HK-2 (cell line): Measurements from ENCODE around the gene GBA3.

Source experiments
- DNase-seq: peaks from one replicate; pipeline ENCODE4 v3.0.0-alpha.2; 2018; ENCODE audit not compliant: unreplicated experiment

GBA3 gene

DNA sequence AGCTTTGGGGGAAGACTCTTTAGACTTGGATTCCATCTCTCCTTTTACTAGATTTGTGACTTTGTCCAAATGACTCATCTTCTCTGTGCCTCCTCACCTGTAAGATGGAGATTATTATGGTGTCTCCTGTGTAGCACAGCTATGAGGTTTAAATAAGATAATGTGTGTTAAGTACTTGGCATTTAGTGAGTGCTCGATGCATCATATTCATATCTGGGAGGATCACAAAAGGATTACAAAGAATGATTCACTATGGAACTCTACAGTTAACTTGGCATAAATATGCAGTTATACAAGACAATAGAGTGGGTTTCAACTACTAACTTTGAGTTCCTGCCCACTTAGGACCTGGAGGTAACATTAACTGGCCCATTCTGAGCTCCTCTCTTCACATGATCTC is 2.3 kb downstream of the GBA3 start:
- DNase-seq, result no peak

DNA sequence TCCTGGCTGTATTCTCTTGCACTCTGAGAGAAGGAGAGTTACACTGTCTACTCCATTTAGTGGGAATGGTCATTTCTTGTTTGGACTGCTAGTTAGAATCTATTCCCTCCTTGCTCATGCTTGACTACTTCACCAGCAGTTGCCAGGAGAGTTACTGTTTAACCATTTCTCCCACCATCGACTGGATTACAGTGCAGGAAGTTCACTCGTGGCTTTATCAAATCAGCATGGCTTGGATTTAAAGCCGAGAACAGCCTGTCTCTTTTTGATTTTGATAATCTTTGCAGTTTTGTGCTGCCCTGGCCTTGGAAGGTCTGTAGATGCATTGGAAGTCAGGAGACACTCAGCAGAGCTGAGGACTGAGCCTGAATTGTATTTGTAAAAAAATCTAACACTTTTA is 3.2 kb downstream of the GBA3 start:
- peak; percentile 31 for DNase-seq

- DNase-seq, result no peak
These were observed 11.2 kb downstream of the GBA3 start for GRCh38 chr4:22703912-22704311.

DNA sequence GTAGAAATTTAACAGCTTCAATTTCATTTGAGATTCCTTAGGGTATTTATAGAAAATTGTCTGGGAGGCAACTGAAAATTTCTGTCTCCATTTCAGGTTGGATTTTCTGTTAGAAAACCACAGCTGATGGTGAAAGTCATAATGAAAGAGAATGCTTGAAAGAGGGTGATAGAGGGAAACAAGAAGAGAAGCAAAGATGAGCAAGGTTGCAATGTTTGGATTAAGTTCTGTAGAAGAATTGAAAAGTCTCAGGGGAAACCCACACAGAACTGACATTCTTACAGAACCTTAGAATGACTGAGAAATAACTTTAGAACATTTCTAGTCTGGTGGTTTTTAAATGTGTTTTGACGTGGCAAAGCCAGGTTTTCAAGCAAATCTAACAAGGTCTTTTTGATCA is 14.7 kb downstream of the GBA3 start:
- DNase-seq, result no peak

DNA sequence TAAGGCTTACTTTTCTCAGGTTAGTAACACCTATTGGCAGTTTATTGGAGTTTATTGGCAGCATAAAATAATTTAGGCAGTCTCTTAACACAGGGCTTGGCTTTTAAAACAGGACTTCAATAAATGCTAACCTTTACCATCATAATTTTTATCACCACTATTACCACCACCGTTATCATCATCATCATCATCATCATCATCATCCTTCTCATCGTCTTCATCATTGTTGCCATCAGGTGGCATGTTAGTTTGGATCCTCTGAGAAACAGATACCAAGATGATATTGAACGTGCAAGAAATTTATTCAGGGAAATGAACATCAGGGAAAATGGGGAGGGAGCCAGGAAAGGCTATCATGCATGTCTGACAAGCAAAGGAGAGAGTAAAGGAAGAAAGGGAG is 16.2 kb downstream of the GBA3 start:
- DNase-seq, result no peak

GRCh38 chr4:22712105-22712504 is 19.4 kb downstream of the GBA3 start:
- no peak for DNase-seq

- no peak for DNase-seq
These were observed 19.8 kb downstream of the GBA3 start for GRCh38 chr4:22712529-22712928.

DNA sequence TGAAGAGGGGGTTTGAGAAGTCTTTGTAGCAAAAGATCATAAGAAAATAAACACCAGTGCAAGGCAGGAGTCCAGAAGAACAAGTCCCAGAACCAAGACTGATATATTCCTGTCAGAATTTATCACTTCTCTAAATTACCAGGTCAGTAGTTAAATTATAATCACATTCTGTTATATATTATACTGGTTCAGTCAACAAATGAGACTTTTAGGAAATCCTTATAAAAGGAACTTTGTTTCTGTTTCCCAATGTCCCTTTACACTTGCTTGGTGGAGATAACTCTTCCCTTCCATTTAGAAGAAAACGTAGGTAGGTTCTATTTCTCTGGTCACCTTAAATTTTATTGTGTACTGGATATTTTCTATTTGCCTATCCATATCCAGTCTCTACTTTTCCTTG is 21.1 kb downstream of the GBA3 start:
- no peak for DNase-seq

DNA sequence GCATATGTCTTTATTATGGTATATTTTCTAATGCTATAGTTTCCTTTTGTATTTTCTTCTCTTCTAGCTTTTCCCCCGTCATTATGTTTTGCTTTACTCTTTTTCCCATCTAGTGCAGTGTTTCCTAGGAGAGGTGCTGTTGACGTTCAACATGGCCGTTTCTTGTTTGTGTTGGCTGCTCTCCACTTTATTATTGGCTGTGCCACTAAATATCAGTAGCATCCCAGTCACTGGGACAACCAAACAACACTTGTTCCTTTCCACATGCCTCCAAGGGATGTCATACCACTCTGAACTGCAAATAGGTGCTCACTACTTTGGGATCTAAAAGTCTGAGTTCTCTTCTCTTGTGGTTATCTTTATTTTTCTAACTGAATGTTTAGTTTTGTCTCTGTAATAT is 26.5 kb downstream of the GBA3 start:
- DNase-seq, result no peak

DNA sequence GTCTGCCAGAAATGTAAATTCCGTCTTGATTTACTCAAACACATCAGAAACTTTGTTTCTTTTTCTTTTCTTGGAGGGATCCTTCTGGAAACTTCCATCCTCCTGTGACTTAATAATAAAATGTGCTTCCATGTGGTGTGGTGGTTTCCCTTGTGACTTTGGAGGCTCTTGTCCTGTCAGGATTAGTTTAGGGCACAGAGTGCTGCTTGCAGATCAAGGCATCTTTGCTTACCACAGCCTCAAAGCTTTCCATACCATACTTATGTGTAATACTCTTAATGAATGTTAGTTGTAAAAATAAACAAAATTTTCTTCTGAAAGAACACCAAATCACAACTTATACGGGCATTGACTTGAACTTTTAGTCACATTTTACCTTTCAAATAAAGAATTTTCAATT is 27.4 kb downstream of the GBA3 start:
- no peak for DNase-seq

DNA sequence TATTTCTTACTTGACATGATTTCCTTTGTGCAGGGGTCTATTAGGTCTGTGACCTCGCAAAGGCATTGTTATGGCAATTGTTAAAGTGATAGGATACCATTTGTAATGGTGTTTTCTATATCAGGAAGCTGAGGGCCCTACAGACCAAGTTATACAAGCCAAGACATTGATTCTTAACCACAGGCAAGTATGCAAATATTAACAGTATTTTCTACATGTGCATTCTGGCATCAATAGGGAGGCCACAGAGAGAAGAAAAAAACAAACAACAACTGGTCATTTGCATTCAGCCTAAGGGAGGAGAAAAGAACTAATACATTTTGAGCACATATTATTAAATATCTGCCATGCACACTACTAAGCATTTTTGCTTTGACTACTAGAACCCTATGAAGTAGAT is 28.5 kb downstream of the GBA3 start:
- no peak for DNase-seq

DNA sequence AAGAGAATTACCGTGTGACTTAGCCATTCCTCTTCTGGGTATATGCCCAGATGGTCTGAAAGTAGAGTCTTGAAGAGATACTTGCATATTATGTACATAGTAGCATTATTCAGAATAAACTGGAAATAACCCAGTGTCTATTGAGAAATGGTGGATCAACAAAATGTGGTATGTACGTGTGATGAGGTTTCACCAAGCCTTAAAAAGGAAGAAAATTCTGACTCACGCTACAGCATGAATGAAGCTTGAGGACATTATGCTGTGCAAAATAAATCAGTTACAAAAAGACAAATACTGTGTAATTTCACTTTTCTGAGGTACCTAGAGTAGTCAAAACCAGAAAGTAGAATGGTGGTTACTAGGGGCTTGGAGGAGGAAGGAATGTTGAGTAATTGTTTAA is 37.3 kb downstream of the GBA3 start:
- no peak for DNase-seq

DNA sequence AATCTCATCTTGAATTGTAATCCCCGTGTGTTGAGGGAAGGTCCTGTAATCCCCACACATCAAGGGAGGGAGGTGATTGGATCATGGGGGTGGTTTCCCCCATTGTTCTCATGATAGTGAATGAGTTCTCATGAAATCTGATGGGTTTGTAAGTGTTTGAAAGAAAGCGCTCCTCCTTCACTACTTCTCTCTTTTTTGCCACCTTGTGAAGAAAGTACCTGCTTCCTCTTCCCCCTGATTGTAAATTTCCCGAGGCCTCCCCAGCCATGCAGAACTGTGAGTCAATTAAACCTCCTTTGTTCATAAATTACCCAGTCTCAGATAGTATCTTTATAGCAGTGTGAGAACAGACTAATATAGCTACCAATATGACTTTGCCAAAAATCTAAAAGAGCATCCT is 41.1 kb downstream of the GBA3 start:
- DNase-seq, result no peak

DNA sequence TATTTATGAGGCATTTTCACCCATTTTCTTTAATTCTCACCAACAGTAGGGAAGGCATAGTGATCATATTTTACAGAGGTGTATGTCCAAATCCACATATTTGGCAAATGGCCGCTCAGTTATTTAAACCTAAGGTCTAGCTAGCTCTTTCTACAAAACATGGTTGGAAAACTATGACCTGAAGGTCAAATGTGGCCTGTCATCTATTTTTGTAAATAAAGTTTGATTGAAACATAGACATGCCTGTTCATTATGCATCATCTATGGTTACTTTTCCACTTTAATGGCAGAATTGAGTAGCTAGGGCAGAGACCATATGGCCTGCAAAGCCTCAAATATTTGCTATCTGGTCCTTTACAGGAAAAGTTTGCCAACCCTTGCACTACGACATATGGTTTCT is 44.2 kb downstream of the GBA3 start:
- no peak for DNase-seq

DNA sequence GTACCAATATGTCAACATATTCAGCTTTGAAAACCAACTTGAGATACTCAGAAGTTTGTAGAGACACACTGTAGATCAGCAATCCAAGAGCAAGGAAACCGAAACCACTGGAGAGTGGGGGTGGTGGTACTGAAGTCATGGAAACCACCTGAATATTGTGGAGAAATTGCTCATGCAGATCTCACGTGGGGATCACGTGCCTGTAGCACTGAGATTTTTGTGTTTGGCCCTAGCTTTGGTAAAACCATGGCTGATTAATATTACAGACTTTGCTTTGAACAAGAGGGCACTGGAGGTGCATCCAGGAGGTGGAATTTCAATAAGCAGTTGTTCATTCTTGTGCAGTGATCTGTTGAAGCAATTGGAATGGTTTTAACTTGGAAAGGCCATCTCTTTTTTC is 47.2 kb downstream of the GBA3 start:
- DNase-seq, result peak; percentile 14

- no peak for DNase-seq
These were observed 49.0 kb downstream of the GBA3 start for GRCh38 chr4:22741744-22742143.

GRCh38 chr4:22743290-22743689 is 50.6 kb downstream of the GBA3 start:
- no peak for DNase-seq

DNA sequence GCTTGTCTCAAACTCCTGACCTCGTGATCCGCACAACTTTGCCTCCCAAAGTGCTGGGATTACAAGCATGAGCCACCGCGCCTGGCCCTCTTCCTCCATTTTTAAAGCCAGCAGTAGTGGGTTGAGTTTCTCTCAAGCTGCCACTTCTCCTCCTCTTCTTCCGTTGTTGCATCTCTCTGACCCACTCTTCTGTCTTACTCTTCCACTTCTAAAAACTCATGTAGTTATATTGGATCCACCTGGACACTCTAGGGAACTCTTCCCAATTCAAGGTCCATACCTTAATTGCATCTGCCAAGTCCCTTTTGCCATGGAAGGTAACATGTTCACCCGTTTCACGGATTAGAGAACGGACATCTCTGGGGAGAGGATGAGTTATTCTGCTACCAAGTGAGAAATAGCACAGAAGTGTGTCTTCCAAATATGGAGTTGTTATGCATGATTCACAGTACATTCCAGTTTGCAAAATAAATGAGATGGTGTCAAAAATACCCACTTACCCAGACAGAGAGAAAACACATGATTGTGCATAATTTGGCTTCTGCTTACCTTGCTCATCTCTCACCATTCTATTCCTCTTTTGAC is 51.8 kb downstream of the GBA3 start:
- no peak for DNase-seq

GRCh38 chr4:22745234-22745633 is 52.5 kb downstream of the GBA3 start:
- no peak for DNase-seq

DNA sequence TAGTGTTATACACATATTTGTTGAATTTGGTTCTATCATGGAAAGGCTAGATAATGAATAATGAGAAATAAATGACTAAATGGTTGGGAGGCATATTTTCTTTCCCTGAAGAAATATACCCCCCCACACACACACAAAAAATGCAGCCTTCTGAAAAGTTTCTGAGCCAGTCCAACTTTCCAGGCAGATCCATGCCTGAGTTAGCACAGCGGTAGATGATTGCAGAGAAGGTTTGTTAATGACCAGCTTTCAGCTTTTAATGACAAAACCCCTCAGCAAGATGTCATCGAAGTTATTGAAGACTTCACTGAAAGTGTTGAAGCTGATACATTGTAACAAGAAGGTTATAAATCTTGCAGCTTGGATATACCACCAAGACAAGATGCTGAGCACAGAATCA is 61.4 kb downstream of the GBA3 start:
- DNase-seq, result no peak

DNA sequence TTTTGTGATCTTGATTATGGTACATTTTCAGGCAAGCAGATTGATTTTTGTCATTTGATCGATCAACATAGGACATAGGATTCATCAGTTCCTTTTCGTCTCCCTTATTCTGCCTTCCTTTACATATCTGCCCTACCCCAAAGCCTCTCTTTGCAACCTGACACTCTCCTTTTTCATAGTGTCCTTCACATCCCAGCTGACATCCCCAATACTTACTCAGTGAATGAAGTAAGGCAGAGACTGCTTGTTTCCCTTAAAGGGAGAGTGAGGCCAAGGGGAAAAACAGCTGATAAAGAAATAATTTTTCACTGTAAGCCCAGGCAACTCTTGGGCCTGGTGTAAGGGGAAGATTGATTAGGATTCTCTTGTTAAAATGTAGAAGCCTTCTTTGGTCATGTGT is 69.8 kb downstream of the GBA3 start:
- DNase-seq, result no peak

GRCh38 chr4:22764183-22764582 is 71.4 kb downstream of the GBA3 start:
- no peak for DNase-seq

DNA sequence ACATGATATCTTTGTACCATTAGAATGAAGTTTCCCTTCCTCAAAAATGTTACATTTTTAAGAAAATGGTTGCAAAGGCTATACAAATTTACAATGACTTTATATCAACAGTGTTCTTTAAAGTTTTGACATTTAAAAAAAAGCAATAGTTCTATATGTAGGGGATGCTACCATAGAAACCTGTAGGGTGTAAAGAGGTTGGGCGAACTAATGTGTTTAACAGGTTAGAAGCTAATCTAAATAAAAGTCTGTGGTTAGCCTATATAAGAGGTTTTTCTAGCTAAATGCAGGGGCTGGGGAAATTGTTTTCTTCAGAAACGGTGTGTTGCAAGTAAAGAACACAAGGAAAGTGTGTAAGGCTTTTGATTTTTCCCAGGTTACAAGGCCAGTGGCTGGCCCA is 73.3 kb downstream of the GBA3 start:
- DNase-seq, result no peak

- DNase-seq, result no peak
These were observed 85.9 kb downstream of the GBA3 start for GRCh38 chr4:22778547-22779163.
